Esophagus squamous epithelium (tissue), 5 donors: ENCODE results near the gene SRA1. TPM values are rescaled to one million over a fixed set of nuclear protein-coding genes. Genes with fewer than 3 reads are reported as not detected.

Experiments
- DNase-seq: peaks from one replicate; lab custom pipeline; 2025; lab: John Stamatoyannopoulos, UW
- H3K27ac ChIP-seq, 4 donors: fragments of 200-600 bp; sonication (generic); one replicate each; pipeline ENCODE4 v1.5.1; 2016 to 2019; ENCODE audit warnings: mild to moderate bottlenecking in 1 of 4
- H3K27me3 ChIP-seq, 4 donors: fragments of 200-600 bp; sonication (generic); 1 replicate in 3 of 4; 2 replicates in 1 of 4; pipeline versions ENCODE4 v1.5.1 to v1.6.0; 2017 to 2021; ENCODE audit warnings: antibody characterized with exemption in 1 of 4
- H3K36me3 ChIP-seq, 3 donors: fragments of 200-600 bp; sonication (generic); one replicate each; pipeline ENCODE4 v1.5.1; 2016 to 2019
- H3K4me1 ChIP-seq, 3 donors: fragments of 200-600 bp; sonication (generic); one replicate each; pipeline ENCODE4 v1.5.1; 2017 to 2019
- H3K4me3 ChIP-seq, 4 donors: fragments of 200-600 bp; sonication (generic); 1 replicate in 3 of 4; 2 replicates in 1 of 4; pipeline ENCODE4 v1.5.1; 2016 to 2019; ENCODE audit warnings: mild to moderate bottlenecking in 2 of 4, moderate library complexity in 1 of 4
- H3K9me3 ChIP-seq, 3 donors: fragments of 200-600 bp; sonication (generic); one replicate each; pipeline ENCODE4 v1.5.1; 2016 to 2019
- CTCF ChIP-seq, 6 experiments: fragments of 450-650 bp in 4 of 6; fragments of 200-600 bp in 2 of 6; sonication (generic) in 2 of 6; IDR thresholded peaks; one replicate each; pipeline ENCODE4 v1.5.1; 2016 to 2019; ENCODE audit warnings: antibody characterized with exemption in 6 of 6, mild to moderate bottlenecking in 4 of 6, moderate library complexity in 4 of 6
- POLR2A ChIP-seq, 4 donors: fragments of 450-650 bp; IDR thresholded peaks; one replicate each; pipeline ENCODE4 v1.6.1; 2017; ENCODE audit warnings: antibody characterized with exemption in 4 of 4, mild to moderate bottlenecking in 4 of 4, moderate library complexity in 3 of 4
- WGBS, 2 donors: methylation state at CpG; one replicate each; pipeline ENCODE4 v1.1.5; 2018; 5-methylcytosine and 5-hydroxymethylcytosine counted together
- intact Hi-C: fragments of 100-400 bp; cut with DNase I; formaldehyde crosslinking; loops from one replicate; pipeline ENCODE4 v1.15.0; 2022
- total RNA-seq, 4 donors: library from RNA; depleted of rRNA; stranded (reverse); fragments of >200 nt; gene quantifications; one replicate each; pipeline ENCODE4 v1.1.0, GENCODE V29; 2016
- donor health status: DM: yes; HTN: yes; CAD: no.

Gene SRA1
- total RNA-seq, 4 donors from 2014 or later = 17.4 to 22.3 (median 21.0) TPM

- Histone ChIP-seq H3K27ac (peak overlapping the region; percentile 95 to 98 (median 96)), H3K27me3 (no peaks in the 10 kb centered on the region), H3K4me3 (no peak overlapping the region), H3K36me3 (peaks cover 0 to 59% (median 31%) of the 10 kb centered on the region in 3 donors), H3K9me3 (no peaks in the 10 kb centered on the region), H3K4me1 (peaks cover 26 to 59% (median 34%) of the 10 kb centered on the region in 3 donors)
- TF ChIP-seq POLR2A (IDR thresholded peaks at IDR 0.05) (no peak), CTCF (IDR thresholded peaks at IDR 0.05) (no peak)
- 70 to 82% methylated on average over 2 to 3 of the region's 3 CpGs for WGBS, 2 donors
- no peak for DNase-seq
- intact Hi-C loops = no loop called here
Measured at GRCh38 chr5:140549237-140550144, 7.8 kb downstream of the SRA1 start.

GRCh38 chr5:140548791-140549190 lies 8.5 kb downstream of the SRA1 start:
- 89 to 93% methylated on average over 2 to 5 of the region's 7 CpGs for WGBS, 2 donors
- Histone ChIP-seq H3K9me3 (no peaks in the 10 kb centered on the region), H3K27ac (peak overlapping the region; percentile 95 to 98 (median 96)), H3K4me1 (peaks cover 26 to 52% (median 31%) of the 10 kb centered on the region in 3 donors), H3K27me3 (no peaks in the 10 kb centered on the region), H3K4me3 (peak overlapping the region in 3 of 4 donors; percentile 52 to 70 (median 56)), H3K36me3 (peaks cover 0 to 66% (median 33%) of the 10 kb centered on the region in 3 donors)
- no peak for DNase-seq
- no peak for TF ChIP-seq CTCF (IDR thresholded peaks at IDR 0.05)
- no peak for TF ChIP-seq POLR2A (IDR thresholded peaks at IDR 0.05)
- intact Hi-C loops = no loop called here

- H3K9me3 ChIP-seq = no peaks in the 10 kb centered on the region
- H3K4me1 ChIP-seq = peaks cover 26 to 47% (median 31%) of the 10 kb centered on the region in 3 donors
- TF ChIP-seq POLR2A (IDR thresholded peaks at IDR 0.05) (no peak), CTCF (IDR thresholded peaks at IDR 0.05) (no peak)
- H3K36me3 ChIP-seq = peaks cover 0 to 66% (median 33%) of the 10 kb centered on the region in 3 donors
- intact Hi-C loops = no loop called here
- peak overlapping the region; percentile 36 to 70 (median 54) for H3K4me3 ChIP-seq
- no peak for DNase-seq
- peak overlapping the region; percentile 95 to 98 (median 96) for H3K27ac ChIP-seq
- no peaks in the 10 kb centered on the region for H3K27me3 ChIP-seq
- WGBS, 2 donors = 0% methylated on average over 4 of the region's 5 CpGs; no CpG with 5 or more reads in 1 of the 2 donors
Measured at GRCh38 chr5:140548300-140548688, 9.0 kb downstream of the SRA1 start.

GRCh38 chr5:140547508-140548299 lies 9.6 kb downstream of the SRA1 start, which contains the start of gene EIF4EBP3:
Gene EIF4EBP3, plus strand, starts transcription at chr5:140547662. Its CDS starts 76 bp downstream, at chr5:140547738.
- Histone ChIP-seq H3K27me3 (no peaks in the 10 kb centered on the region), H3K9me3 (no peaks in the 10 kb centered on the region), H3K4me1 (peaks cover 26 to 43% (median 31%) of the 10 kb centered on the region in 3 donors), H3K4me3 (peak within 1 kb of the TSS; percentile 36 to 70 (median 54)), H3K36me3 (peaks cover 0 to 67% (median 37%) of the 10 kb centered on the region in 3 donors), H3K27ac (peak within 1 kb of the TSS; percentile 95 to 98 (median 96))
- intact Hi-C loops = no loop called here
- WGBS, 2 donors = 0% methylated on average over 9 to 19 of the region's 52 CpGs
- DNase-seq = peak; percentile 61
- peak in 2 of 4 donors; percentile 78 to 85 for TF ChIP-seq POLR2A (IDR thresholded peaks at IDR 0.05)
- peak in 5 of 6 experiments; percentile 54 to 89 (median 71) for TF ChIP-seq CTCF (IDR thresholded peaks at IDR 0.05)
